ENCODE measurements around the gene UBASH3B. TPM values are rescaled to one million over a fixed set of nuclear protein-coding genes. Genes with fewer than 3 reads are reported as not detected.

UBASH3B gene
- total RNA-seq, 1 experiment from 2014 or later = 31.6 TPM

DNA sequence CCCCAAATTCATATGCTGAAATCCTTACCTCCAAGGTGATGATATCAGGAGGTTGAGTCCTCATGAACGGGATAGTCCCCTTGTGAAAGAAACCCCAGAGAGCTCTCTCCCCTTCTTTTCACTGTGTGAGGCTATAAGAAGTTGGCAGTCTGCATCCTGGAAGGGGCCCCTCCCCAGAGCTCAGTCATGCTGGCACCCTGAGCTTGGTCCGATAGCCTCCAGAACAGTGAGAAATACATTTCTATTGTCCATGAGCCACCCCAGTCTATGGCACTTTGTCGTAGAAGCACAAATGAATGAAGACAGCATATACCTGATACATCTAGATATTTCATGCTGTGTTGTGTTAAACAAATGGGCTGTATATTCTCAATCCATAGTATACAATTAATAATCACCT is 101.7 kb downstream of the UBASH3B start:
- in situ Hi-C loops (cut with HindIII; ENCODE audit: low pct_unique_long_range_greater_than_20kb, low sequenced_read_pairs) = no loop called here
- DNase-seq (ENCODE audit: low read depth) = no peak

DNA sequence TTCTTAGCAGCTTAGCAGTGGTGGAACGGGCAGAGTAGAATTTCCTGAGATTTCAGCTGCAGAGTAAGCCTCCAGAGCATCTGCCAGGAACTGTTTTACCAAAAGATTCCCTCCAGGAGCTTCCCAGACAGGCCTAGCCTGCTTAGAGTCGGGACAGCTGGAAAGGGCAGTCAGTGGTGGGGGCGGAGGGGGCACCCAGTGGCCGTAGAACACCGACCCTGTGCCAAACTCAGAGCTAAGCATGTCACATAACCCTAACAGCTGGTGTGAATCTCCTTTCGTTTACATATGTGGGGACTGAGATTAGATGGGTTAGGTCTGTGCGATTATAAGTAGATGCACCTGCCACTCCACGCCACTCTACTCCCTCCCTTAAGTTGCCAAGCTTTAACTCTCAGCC is 102.8 kb downstream of the UBASH3B start:
- DNase-seq (ENCODE audit: low read depth) = no peak
- in situ Hi-C loops (cut with HindIII; ENCODE audit: low pct_unique_long_range_greater_than_20kb, low sequenced_read_pairs) = no loop called here

DNA sequence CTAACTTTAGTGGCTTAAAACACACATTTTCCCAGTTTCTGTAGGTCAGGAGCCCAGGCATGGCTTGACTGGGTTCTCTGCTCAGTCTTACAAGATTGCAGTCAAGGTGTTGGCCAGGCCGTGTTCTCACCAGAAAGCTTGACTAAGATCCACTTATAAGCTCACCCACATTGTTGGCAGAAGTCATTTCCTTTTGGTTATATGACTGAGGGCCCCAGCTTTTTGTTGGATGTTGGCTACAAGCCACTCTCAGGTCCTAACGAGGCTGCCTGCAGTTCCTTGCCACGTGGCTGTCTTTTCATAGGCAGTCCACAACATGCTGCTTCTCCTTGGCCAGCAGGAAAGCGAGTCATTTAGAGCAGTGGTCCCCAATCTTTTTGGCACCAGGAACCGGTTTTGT is 103.5 kb downstream of the UBASH3B start:
- in situ Hi-C loops (cut with HindIII; ENCODE audit: low pct_unique_long_range_greater_than_20kb, low sequenced_read_pairs) = no loop called here
- DNase-seq (ENCODE audit: low read depth) = no peak

DNA sequence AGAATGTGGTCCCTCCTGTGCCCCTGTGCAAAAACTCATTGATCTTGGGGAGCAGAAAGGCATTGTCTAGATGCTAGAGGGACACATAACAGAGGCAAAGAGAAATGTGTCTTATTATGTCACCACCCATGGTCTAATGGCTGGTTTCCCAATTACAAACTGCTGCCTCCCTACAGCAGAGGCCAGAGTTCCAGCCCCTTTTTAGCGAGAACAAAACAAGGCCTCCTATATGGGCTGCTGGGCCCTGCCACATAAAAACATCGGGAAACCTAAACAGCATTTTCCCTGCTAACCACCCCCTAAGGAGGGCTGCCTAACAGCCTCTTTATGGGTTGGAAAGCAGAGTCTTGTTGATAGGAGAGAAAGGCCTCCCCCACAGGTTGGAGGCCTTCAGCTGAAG is 107.6 kb downstream of the UBASH3B start:
- in situ Hi-C loops (cut with HindIII; ENCODE audit: low pct_unique_long_range_greater_than_20kb, low sequenced_read_pairs) = no loop called here
- no peak for DNase-seq (ENCODE audit: low read depth)

DNA sequence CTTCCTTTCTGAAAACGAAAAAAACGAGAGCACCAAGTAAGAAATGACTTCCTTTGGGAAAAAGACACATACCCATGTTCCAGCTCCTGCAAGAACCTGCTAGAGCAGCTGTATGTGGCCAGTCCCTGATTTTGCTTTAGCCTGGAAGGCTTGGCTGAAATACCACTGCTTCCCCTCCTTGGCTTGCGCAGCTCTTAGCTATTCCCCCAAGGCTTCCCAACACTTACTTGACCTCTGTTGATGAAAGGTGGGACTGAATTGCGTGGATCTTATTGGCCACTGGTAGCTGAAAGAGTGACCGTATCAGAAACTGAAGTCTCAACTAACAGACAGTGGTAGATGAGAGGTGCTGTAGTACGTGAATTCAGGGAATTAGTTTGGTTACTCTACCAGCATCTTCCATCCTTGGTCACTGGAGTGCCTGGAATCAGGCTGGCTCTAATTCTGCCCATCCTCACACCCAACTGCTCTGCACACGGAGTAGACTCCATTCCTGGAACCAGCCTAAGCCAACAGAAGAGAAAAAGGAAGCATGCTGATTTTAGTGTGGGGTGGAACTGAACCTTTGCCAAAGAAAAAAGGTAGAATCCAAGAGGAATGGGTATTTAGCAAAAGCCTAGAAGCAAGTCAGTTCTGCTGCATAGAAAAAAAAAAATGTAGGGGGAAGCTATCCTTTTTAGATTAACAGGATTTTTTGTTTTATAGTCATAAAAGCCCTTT is 109.0 kb downstream of the UBASH3B start:
- no peak for DNase-seq (ENCODE audit: low read depth)
- in situ Hi-C loops (cut with HindIII; ENCODE audit: low pct_unique_long_range_greater_than_20kb, low sequenced_read_pairs) = no loop called here

DNA sequence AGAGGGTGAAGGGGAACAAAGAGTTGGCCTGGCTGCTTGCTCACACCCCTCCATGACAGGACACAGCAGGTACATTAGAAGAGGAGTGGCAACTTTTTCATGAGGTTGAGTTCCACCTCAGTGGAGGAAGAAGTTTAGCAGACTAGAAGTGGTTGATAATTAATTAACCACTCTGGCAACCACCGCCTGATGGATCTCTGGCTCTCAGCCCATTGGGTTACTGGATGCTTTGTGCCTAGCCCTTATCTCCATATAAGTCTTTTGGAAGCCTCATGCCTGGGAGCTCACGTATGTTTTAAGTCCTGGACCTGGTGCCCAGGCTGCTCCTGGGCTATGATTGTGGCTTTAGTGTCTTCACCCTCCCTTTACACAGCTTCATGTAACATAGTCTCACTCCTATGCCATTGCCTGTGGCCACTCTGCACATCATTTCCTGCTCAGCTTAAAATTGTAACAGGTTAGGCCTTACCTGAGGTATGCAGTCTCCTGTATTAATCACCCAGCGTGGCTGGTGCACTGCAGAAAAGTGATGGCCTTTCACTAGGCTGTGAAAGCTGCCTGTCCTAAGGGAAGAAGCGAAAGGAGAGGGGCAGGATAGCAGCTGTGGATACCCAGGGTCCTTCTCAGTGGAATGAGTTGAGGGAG is 110.1 kb downstream of the UBASH3B start:
- peak; percentile 74 for DNase-seq (ENCODE audit: low read depth)
- in situ Hi-C loops (cut with HindIII; ENCODE audit: low pct_unique_long_range_greater_than_20kb, low sequenced_read_pairs) = no loop called here

DNA sequence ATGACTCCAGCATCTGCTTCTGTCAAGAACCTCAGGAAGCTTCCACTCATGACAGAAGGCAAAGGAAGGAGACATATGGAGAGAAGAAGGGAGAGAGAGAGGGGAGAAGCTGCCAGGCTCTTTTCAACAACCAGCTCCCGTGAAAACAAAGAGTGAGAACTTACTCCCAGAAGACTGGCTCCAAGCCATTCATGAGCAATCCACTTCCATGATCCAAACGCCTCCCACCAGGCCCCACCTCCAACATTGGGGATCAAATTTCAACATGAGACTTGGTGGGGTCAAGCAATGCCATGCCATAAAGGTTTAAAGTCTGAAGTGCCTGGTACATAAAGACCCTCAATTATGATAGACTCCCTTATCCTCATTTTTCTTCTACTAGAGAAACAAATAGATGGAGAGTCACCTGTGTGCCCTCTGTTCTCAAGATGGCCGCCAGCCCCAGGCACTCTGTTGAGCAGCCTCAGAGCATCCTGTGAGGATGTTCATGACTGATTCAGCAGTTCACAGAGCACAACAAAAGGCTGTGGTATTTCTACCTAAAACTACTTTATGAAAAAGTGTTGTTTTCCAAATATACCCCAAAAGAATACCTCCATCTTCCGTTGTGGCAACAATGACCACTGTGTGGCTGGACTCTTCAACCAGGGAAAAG is 113.7 kb downstream of the UBASH3B start:
- in situ Hi-C loops (cut with HindIII; ENCODE audit: low pct_unique_long_range_greater_than_20kb, low sequenced_read_pairs) = no loop called here
- DNase-seq (ENCODE audit: low read depth) = no peak

DNA sequence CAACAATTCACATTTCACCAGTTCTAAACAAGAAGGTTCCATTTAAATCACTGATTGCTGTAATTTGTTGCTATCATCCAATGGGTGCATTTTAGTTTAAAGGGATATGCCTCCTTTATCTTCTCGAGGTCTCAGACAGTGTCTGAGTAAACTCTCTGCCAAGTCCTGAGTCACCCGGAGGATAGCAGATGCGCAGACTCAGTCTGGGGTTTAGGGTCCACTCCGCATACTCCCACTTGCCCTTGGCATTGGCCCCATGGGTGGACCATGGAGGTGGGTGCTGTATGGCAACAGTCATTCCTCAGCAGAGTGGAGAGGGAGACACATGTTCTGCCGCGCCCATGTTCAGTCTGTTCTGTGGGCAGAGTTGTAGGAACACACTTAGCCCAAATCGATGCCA is 117.4 kb downstream of the UBASH3B start:
- in situ Hi-C loops (cut with HindIII; ENCODE audit: low pct_unique_long_range_greater_than_20kb, low sequenced_read_pairs) = no loop called here
- no peak for DNase-seq (ENCODE audit: low read depth)

DNA sequence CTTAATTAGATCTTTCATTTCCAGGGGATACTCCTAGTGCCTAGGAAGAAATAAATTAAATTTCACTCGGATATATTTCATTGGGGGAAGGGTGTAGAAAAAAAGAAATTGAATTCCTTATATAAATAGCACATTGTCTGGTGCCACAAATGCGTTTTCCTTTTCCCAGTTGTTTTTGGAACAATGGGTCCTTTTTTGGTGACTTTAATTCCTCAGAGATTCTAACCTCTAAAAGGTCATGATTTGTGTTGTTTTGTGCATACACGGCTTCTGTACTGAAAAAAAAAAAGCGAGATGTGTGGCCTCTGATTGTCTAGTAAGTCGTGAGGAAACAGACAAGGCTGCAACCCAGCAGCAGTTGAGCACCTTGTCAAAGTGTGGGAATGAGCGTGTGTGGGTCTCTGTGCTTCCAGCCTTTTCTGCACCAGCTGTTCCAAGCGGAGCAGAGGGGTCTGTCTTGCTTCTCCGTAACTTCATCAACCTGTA is 118.3 kb downstream of the UBASH3B start:
- DNase-seq (ENCODE audit: low read depth) = no peak
- in situ Hi-C loops (cut with HindIII; ENCODE audit: low pct_unique_long_range_greater_than_20kb, low sequenced_read_pairs) = no loop called here

DNA sequence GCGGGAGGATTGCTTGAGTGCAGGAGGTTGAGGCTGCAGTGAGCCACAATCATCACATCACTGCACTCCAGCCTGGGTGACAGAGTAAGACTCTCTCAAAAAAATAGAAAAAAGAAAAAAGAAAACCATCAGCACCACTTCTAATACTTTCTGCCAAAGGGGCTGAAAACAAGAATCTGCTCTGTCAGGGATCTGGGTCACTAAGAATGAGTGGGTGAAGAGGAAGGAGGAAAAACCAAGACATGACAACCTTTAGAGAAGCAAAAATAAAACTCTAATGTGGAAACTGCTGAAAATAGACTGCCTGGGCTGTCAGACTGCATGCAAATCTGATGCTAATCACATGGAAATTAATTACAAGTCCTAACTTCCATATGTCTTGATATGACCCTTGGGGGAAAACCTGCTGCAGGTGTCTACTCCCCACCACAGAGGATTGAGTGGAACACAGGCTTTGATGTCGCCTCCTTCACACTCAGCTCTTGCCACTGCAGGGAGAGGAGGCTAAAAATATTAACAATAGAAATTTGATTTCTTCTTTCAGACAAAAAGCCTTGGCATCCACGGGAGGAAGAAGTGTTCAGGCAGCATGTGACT is 120.3 kb downstream of the UBASH3B start:
- in situ Hi-C loops (cut with HindIII; ENCODE audit: low pct_unique_long_range_greater_than_20kb, low sequenced_read_pairs) = no loop called here
- no peak for DNase-seq (ENCODE audit: low read depth)

DNA sequence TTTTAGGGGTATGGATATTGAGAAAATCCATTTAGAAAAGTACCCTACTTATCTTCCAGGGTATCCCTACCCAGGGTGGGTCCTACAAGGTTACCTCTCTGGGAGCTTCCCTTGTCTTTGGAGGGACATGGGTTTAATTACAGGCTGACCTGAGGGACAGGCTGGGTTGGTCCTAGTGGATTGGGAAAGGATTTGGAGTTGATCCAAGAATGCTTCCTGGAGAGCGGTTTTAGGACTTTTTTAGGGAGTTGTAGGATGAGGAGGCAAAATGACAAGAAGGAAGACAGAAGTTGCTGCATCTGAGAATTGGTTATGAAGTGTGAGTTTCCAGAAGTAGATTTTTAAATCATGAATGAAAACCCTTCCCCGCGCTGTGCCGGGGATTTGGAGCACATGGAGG is 121.0 kb downstream of the UBASH3B start:
- in situ Hi-C loops (cut with HindIII; ENCODE audit: low pct_unique_long_range_greater_than_20kb, low sequenced_read_pairs) = no loop called here
- DNase-seq (ENCODE audit: low read depth) = no peak

DNA sequence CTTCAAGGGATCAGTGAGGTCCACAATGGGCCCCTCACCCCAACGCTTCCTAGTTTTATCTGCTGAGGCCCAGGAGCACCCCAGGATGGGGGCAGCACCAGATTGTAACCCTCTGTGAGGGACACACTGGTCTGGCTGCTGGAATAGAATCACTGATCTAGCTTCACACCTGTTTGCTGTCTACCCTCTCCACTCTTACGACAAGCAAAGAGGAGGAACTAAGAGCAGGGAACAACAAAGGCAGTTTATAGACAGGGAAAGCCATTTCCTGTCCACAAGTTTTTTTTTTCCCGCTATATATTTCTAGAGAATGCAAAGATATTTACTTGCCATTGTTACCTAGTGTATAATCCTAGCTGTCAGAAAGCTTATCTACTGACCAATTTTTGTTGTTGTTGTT is 121.8 kb downstream of the UBASH3B start:
- no peak for DNase-seq (ENCODE audit: low read depth)
- in situ Hi-C loops (cut with HindIII; ENCODE audit: low pct_unique_long_range_greater_than_20kb, low sequenced_read_pairs) = no loop called here

DNA sequence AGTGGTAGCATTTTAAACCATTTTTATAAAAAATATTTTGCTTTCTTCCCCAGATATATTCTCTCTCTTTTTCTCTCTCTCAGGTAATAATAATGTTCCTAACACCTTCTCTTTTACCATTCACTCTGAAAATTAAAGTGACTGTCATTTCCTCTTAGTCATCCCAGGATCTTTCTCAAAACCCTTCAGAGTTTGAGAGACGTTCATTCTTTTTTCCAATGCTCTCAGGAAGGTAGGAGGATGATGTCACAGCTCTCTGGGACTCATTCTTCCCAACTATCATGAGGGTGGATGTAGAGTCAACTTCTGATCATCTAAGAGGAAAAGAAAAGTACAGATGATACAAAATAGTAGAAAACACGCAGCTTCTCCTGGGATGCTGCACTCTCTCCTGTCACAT is 122.6 kb downstream of the UBASH3B start:
- DNase-seq (ENCODE audit: low read depth) = no peak
- in situ Hi-C loops (cut with HindIII; ENCODE audit: low pct_unique_long_range_greater_than_20kb, low sequenced_read_pairs) = no loop called here

DNA sequence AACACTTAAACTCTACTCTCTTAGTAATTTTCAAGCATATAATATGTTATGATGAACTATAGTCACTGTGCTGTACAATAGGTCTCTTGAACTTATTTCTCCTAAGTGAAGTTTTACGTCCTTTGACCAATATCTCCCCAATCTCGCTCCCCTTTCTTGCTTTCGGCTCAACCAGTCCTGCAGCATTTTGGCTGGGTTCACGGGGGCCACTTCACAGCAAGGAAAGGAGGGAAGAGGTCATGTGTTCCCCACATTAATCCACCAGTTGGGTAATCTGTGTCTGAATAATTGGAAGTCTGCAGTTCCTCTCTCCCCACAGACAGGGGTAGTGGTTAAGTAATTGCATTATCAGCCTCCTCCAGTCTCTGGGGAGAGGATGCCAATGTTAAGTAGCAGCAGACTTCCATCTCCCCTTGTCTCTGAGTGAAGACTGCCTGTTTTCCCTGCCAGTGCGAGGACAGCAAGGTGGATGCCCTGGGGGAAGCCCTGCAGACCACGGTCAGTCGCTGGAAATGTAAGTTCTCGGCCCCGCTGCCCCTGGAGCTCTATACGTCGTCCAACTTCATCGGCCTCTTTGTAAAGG is 123.6 kb downstream of the UBASH3B start:
- DNase-seq (ENCODE audit: low read depth) = no peak
- in situ Hi-C loops (cut with HindIII; ENCODE audit: low pct_unique_long_range_greater_than_20kb, low sequenced_read_pairs) = no loop called here

DNA sequence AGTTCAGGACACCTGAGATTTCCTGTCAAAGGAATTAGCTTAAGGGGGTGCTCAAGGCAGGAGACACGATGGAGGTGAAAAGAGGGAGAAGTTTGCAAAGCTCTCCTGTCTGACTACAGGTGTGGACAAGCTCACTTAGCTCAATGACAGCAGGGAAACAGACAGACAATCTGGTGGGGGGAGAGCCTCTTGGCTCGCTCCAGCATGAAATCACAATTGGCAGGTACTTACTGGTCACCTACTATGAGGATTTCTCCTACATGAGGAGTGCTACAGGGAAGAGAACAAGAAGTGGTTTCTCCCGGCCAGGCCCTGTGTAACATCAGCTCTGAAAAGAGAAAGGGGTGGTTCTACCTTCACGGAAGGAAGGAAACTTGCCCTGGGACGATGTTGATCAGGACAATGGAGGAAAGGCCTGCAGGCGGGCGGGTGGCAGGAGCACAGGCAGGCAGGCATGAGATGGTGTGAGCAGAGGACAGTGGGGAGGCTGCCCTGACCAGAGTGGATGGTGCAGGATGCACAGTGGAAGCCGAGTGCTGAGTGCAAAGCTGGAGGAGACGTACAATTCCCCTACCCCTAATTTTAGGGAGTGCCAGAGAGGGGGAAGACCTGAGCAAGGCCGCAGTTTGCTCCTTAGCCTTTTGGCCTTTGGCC is 124.9 kb downstream of the UBASH3B start:
- in situ Hi-C loops (cut with HindIII; ENCODE audit: low pct_unique_long_range_greater_than_20kb, low sequenced_read_pairs) = no loop called here
- no peak for DNase-seq (ENCODE audit: low read depth)

DNA sequence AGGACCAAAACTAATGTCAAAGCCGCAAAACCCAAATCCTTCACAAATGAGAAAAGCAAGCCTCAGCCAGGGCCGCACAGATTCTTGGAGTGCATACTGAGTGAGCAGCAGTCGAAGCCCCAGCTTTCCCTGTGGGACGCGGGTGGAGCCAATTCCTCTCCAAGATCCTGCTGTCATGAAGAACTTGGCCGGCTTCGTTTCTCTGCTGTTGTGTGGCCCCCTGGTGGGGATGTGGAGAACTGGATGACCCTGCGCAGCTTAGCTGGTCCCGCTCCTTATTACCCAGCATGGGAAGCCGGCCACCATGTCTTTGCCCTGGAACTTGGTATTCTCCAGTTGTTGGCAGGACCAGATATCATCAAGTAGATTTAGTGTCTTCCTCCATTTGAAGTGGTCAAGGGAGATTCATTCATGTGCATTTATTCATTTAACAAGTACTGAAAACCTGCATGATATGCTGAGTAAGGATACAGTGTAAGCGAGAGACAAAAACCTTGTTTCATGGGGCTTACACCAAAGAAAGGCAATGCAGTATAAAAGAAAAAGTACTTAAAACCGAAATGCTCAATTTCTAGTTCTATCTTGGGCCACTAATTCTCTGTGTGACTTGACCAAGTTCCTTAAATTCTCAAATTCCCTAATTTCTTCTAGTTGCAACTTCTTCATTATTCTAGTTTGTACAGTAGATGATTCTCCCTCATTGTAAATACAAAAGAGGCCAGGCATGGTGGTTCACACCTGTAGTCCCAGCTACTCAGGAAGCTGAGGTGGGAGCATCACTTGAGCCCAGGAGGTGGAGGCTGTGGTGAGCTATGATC is 126.1 kb downstream of the UBASH3B start:
- in situ Hi-C loops (cut with HindIII; ENCODE audit: low pct_unique_long_range_greater_than_20kb, low sequenced_read_pairs) = no loop called here
- DNase-seq (ENCODE audit: low read depth) = peak; percentile 66

DNA sequence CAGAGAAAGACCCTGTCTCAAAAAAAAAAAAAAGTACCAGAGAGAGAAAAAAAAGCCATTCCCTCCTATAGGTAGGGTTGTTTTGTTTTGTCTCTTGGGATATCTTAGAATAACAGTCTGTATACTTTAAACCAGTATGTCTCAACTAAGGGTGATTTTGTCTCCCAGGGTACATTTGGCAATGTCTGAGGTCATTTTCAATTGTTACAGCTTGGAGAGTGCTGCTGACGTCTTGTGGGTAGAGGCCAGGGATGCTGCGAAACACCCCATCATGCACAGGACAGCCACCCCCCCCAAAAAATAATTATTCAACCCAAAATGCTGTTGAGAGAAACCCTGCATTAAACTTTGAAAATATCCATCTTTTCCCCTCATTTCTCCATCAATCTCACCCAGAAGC is 126.7 kb downstream of the UBASH3B start:
- DNase-seq (ENCODE audit: low read depth) = no peak
- in situ Hi-C loops (cut with HindIII; ENCODE audit: low pct_unique_long_range_greater_than_20kb, low sequenced_read_pairs) = no loop called here
